Ovary (tissue), 3 donors: ENCODE data around the gene OR10A5.

Experiments used
- CTCF ChIP-seq, 3 donors: fragments of 450-650 bp in 2 of 3; fragments of 200-600 bp in 1 of 3; IDR thresholded peaks; one replicate each; pipeline versions ENCODE4 v1.5.1 to v1.8.0; 2016 to 2022; ENCODE audit warnings: antibody characterized with exemption in 3 of 3, mild to moderate bottlenecking in 1 of 3
- POLR2A ChIP-seq: fragments of 450-650 bp; IDR thresholded peaks from one replicate; pipeline ENCODE4 v1.6.1; 2017; ENCODE audit warnings: antibody characterized with exemption, mild to moderate bottlenecking, moderate library complexity
- donor health status: DM: no; HTN: no; CAD: no.

- TF ChIP-seq CTCF (IDR thresholded peaks at IDR 0.05) (no peak), POLR2A (no peak)
Measured at GRCh38 chr11:6889835-6890234, 44.4 kb downstream of the OR10A5 start.
